ENCODE results near the gene TSPAN4. TPM values are rescaled to one million over a fixed set of nuclear protein-coding genes. Genes with fewer than 3 reads are reported as not detected.
A peak's percentile ranks its signal among the peaks of the same experiment; 100 is the strongest.

The TSPAN4 gene
- total RNA-seq, 2 donors from 2014 or later, result 75.7 to 97.3 TPM

DNA sequence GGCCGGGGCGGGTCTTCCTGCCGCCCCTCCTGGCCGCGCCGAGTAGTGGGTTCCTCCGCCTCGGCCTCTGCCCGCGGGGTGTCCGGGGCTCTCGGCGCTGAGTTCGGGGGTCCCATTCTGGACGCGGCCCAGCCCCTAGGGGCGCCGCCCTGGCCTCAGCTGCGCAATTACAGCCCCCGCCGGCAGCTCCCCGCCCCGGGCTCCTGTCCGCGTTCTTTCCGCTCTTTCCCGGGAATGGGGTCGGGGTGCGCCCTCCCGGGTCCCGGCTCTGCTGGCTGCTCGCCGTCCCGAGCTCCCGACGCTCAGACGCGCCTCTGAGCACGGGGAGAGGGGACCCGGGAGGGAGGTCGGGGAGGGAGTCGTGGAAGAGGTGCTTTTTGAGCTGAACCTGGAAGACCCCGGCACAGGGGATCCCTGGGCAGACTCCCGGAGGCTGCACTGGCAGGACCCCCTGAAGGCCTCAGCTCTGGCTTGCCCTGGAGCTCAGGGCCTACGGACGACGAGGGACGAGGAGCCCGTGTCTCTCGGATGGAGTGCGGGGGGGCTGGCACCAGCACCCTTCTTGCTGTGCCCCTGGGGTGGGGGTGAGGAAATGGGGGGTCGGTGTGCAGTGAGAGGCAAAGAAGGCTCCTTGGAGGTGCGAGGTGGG, 558 bp downstream of the TSPAN4 start:
- intact Hi-C loops (cut with DNase I), result loop anchor here in 1 of 2 donors (5.0 kb wide), 1 partner anchor 1039 kb away; no protein-coding TSS in a partner anchor

DNA sequence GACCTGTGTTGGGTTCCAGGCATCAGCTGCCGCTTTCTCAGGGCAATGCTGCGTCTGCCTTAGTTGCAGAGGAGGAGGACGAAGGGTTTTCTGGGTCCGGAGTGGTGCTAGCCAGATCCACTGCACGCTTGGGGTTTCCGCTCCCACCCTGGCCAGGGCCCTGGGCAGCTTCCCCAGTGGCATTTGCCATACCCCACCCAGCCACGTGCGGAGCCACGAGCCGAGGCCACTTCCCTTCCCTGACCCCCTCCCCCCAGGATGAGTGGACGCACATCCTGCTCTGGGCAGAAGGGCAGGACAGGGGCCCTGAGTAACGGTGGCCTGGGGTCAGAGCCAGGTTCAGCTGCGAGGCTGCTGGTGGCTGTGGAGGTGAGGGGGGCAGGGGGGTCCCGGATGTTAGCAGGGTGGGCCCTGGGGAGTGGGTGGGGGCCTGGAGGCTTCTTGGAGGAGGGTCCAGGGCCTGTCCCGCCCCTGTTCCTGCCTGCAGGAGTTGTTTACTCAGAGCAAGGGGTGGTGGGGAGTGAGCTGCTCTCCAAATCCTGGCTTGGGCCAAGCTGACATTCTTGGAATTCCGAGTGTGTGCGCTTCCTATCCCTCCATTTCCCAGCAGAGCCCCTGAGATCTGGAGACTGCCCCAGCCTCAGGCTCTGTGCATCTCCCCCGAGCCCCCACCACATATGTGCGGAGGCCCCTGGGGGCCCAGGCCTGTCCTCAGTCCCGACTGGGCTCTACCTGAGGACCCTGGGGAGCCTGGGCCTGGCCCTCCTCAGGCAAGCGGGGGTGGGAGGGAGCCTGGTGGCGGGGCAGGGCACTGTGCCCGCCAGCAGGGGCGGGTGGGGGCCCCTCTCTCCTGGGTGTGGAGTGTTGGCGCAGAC, 1.4 kb downstream of the TSPAN4 start:
- peak; percentile 99 for DNase-seq (ENCODE audit: low spot score)
- intact Hi-C loops (cut with DNase I), result loop anchor here in 1 of 2 donors (5.0 kb wide), 1 partner anchor 1038 kb away; no protein-coding TSS in a partner anchor

More for the DNA sequence above, 558 bp downstream of the TSPAN4 start:
- no peak for DNase-seq (ENCODE audit: low spot score)

DNA sequence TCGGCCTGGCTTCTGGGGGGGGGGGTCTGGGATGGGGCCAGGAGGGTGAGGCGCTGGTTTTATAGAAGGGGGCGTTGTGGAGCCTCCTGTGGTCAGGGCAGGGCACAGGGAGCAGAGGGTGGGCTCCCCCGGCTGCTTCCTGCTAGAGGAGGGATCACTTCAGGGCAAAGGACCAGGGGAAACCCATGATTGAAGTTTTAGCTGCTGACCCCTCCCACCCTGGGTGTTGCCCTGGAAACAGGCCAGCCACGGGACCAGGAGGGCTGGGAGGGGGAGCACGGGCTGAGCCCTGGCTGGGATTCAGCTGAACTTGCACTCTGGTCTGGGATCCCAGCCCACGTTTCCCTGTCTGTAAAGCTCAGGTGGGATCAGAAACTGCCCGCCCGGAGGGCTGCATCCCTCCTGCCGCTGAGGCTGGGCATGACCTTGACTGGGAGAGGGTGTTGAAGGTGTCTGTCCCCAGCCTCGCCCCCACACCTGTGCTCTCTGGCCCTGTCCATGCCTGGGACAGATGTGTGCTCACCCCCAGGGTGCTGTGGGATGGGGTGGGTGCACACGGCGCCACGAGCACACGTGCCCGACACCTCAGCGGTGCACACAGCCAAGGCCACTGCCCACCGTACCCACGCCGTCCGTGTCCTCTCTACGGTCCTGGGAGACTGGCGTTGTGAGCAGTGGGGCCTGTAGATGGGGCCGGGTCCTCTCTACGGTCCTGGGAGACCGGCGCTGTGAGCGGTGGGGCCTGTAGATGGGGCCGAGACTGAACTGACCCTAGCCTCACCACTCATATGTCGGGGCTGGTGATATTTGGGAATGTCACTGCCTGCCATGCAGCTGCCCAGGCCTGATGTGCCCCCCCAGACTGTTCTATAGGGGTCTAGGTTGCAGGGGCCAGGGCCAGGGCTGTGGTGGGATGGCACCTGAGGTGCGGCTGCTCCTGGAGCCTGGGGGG, 2.3 kb downstream of the TSPAN4 start:
- intact Hi-C loops (cut with DNase I), result loop anchor here in 1 of 2 donors (5.0 kb wide), 1 partner anchor 1037 kb away; no protein-coding TSS in a partner anchor
- DNase-seq (ENCODE audit: low spot score), result peak; percentile 97

DNA sequence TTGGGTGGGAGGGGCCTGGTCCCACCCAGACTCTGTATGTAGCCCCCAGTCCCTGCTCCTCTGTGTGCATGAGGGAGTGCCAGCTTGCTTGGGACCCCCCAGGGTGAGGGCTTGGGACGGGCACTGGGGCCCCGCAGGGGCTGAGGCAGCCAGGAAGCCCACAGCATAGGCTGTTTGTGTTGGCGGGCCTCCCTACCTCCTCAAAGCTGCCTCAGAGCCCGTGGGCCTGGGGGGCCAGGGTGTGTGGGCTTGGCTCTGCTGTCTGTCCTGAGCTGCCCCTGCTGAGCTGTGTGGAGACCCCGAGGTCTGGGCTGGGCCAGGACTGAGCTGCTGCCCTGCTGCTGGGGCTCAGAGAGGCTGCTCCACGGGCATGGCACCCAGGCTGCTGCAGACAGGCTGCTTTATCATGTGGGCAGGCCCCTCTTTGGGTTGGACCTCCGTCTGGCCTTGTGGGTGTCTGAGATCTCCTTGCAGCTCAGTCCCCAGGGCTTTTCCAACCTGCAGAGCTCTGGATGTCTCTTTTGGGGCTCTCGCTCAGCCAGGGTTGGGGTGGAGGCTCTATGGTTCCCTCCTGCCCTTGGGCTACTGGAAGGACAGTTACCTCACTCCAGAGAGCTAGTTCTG, 3.3 kb downstream of the TSPAN4 start:
- intact Hi-C loops (cut with DNase I), result no loop called here

DNA sequence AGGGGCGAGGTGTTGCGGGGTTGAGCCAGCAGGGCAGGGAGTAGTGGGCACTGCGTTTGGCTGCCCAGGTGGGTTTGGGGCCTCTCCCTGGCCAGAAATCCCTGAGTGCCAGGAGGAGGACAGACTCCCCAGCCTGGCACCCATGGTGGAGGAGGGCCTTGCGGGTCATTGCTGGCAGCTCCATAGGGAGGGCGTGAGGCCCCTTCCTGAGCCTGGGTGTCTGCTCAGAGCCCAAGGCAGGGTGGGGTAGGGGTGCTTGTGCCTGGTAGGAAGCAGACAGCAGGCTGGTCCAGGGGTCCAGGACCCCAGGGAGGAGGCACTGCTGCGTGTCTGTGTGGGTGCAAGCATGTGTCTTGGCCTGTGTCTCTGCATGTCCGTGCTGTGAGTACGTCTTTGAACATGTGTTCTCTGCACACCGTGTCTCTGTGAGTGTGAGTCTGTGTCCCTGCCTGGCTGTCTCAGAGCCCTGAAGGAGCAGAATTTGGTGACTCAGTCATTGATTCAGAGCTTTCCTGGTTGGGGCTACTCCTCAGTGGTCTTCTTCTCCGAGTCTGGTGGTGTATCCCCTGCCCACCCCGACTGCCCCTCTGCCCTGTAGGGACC, 3.9 kb downstream of the TSPAN4 start:
- DNase-seq (ENCODE audit: low spot score), result no peak
- intact Hi-C loops (cut with DNase I), result no loop called here

More for the DNA sequence above, 3.3 kb downstream of the TSPAN4 start:
- DNase-seq (ENCODE audit: low spot score), result no peak

DNA sequence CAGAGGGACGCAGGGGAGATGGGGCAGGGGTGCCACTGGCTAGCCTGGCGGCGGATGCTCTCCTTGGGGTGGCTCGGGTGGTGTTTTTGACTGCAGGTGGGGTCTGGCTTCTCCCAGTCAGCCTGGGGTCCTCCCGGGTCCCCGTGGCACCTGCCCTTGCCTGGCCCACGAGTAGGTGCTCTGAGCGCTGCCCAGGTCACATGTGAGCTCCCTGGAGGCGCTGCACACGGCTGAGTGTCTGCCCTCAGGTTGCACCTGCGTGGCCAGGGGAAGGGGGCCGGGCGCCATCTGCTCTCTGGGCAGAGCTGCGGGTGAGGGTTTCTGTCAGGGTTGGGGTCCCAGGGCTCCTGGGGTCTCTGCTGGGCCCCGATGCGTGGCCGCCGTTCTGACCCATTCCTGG, 5.2 kb downstream of the TSPAN4 start:
- intact Hi-C loops (cut with DNase I), result no loop called here
- no peak for DNase-seq (ENCODE audit: low spot score)

DNA sequence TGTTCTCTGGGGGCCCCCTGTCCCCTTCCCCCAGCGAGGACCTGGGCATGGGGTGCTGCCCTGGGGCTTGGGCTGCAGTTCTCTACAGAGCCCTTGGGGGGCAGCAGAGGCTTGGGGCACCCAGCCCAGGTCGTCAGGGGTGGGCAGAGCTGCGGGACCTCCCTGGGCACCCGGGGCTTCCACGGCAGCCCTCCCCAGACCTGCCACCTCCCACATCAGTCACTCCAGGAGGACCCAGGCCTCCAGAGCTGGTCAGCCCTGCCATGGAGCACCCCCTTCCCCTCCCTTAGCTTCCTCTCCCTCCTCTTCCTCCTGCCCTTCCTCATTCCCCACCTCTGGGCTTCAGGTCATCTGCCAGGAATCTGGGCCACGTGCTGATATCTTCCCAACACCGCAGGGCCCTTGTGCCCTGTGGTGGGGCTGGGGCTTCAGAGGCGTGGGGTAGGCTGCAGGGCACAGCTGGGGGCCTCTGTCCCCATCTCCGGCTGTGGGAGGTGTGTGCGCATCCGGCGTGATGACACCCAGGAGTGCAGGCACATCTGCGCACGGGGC, 5.8 kb downstream of the TSPAN4 start:
- DNase-seq (ENCODE audit: low spot score), result no peak
- intact Hi-C loops (cut with DNase I), result no loop called here

DNA sequence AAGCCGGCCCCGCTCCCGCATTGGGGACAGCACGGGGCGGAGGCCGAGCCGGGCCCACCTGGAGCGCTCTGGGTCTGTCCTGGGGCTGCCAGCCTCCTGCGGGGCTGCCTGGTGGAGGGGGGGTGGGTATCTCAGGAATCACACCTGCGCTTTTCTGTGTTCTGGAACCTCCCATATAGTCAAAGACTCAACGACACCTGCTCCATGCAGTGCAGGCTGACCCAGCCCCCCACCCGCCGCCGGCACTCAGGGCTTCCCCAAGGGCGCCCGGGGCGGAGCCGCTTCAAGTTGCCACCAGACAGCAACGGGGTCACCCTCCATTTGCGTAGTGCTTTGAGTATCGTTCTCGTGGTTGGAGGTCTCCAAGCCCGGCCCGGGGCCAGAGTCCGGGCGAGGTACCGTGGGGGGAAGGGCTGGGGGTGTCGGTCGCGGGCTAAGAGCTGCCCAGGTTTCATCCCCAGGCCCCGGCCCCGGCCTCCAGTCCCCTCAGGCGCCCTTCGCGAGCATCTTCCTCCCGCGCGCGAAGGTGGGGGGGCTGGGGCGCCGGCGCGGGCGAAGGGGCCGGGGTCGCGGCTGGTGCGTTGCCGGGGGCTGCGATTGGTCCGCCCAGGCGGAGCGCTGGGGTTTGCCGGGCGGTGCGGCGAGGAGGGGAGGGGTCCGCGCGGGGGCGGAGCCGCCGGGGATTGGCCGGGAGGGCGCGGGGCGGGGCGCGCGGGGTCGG, 6.6 kb downstream of the TSPAN4 start:
- DNase-seq (ENCODE audit: low spot score), result no peak
- intact Hi-C loops (cut with DNase I), result no loop called here

DNA sequence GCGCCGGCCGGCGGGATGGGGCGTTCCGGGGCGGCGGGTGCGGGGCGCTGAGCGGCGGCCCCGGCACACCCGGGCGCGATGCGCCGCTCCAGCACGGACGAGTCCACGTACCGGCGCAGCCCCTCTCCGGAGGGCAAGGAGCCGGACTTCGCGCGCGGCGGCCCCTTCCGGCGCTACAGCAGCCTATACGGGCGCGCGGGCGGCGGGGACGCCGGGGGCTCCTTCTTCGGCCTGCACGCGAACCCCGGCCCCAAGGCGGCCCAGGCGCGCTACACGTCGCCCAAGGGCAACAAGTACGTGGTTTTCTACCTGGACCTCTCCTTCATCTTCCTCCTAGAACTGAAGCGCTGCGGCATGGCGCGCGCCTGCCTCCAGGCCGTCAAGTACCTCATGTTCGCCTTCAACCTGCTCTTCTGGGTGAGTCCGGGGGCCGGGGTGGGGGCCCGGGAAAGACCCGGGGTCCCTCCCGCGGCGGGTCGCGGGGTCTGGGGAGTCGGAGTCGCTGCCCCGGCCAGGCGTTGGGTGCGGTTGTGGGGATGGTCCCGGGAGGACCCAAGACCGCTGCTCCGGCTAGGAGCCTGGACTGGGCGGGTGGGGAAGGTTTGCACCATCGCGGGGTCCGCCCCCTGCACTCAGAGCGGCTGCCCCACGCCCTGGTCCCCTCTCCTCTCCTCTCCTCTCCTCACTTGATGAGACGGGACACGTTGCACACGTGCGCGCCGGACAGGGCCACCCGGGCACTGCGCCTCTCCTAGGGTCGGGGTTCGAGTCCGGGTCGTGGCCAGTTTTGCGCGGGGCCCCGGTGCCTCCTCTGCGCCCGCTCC, 7.5 kb downstream of the TSPAN4 start:
- intact Hi-C loops (cut with DNase I), result loop anchor here in 1 of 2 donors (5.0 kb wide), 1 partner anchor 202 kb away; no protein-coding TSS in a partner anchor
- no peak for DNase-seq (ENCODE audit: low spot score)

DNA sequence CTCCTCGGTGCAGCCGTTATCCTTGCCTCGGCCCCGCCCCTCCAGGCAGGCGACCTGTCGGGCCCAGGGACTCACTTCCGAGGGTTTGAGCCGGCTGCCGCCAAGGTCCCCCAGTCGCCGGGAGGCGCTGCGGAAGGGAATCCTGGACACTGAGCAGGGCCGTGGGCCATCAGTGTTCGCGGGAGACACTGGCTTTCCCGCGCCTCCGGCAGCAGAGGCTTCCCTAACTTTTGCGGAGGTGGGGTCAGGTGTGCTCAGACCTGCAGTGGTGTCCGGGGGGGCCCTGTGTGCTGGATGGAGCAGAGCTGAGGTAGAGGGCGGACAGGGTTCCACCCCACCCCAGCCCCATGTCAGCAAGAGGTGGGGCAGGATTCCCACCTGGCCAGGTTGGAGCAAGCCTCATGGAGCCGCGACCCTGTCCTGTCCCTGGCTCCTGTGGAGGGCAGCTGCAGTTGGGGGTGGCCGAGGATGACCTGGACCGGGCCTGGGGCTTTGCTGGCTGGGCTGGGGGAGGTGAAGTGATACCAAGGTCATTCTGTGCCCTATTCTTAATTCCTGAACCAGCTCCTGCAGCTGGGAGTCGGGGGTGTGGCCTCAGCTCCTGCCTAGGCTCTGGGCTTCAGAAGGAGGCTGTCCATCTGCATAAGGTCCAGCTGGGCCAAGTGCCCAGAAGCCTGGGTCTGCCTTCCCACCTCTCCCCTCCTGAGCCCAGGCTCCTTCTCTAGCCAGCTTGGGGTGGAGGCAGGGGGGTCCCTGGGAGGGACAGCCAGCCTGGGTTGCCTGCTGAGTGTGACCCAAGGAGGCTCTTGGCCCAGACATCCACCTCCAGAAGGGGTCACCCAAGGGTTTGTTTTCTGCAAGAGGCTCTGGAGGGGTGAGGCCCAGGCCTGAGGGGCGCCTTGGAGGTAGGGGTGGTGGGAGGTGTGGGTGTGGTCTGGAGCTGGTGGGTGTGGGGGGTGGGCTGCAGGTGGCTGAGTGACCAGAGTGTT, 8.4 kb downstream of the TSPAN4 start:
- intact Hi-C loops (cut with DNase I), result loop anchor here in 1 of 2 donors (5.0 kb wide), 1 partner anchor 201 kb away; no protein-coding TSS in a partner anchor
- no peak for DNase-seq (ENCODE audit: low spot score)

DNA sequence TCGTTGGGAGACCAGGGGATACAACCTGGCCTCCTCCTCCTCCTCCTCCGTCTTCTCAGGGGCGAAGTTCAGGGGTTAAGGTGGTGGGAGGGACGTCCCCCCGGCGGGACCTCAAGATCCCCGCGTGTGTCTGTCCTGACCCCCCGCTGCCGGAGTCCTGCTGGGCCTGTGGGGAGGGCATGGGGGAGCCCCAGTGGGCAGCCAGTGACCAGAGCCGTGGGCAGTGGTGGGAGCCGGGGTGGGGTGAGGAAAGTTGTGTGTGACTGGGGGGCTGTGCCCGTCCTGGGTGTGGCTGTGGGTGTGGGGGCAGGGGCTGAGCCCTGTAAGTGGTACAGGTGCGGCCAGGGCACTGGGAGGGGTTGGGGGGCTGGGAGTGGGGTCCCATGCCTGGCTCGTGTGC, 10.1 kb downstream of the TSPAN4 start:
- intact Hi-C loops (cut with DNase I), result loop anchor here in 1 of 2 donors (5.0 kb wide), 1 partner anchor 200 kb away; no protein-coding TSS in a partner anchor

DNA sequence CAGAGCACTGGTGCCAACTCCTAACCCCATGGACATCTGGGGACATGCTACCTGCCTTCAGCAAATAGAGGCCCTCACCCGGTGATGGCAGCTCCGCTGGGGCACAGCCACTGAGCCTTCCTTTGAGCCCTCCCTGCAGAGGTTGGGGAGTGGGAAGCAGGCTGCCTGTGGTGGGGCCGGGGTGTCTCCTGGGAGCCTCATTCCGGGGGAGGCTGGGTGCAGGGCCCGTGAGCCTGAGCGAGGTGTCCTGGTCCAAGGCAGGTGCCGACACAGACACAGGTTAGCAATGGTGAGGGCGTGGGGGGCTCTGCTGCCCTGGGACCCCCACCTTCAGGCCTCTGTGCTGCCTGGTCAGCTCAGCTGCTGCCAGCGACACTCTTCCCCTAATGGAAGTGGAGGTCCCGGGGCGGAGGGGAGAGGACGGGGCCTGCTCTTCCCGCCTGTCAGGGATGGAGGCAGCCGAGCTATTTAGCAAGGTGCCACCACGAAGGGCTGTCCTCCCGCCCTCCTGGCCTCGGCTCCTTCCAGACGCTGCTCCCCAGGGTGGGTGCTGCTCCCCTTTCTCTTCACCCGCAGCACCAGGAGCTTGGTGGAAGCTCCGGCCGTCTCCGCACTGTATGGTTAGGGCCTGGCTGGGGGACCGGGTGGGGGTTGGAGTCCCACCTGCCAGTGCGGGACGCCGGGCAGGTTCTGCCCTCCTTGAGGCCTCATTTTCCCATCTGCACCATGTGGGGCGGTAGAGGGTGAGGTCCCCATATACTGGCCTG, 11.2 kb downstream of the TSPAN4 start:
- intact Hi-C loops (cut with DNase I), result loop anchor here in 1 of 2 donors (5.0 kb wide), 1 partner anchor 198 kb away; no protein-coding TSS in a partner anchor
- DNase-seq (ENCODE audit: low spot score), result no peak

More for the DNA sequence above, 10.1 kb downstream of the TSPAN4 start:
- DNase-seq (ENCODE audit: low spot score), result no peak

DNA sequence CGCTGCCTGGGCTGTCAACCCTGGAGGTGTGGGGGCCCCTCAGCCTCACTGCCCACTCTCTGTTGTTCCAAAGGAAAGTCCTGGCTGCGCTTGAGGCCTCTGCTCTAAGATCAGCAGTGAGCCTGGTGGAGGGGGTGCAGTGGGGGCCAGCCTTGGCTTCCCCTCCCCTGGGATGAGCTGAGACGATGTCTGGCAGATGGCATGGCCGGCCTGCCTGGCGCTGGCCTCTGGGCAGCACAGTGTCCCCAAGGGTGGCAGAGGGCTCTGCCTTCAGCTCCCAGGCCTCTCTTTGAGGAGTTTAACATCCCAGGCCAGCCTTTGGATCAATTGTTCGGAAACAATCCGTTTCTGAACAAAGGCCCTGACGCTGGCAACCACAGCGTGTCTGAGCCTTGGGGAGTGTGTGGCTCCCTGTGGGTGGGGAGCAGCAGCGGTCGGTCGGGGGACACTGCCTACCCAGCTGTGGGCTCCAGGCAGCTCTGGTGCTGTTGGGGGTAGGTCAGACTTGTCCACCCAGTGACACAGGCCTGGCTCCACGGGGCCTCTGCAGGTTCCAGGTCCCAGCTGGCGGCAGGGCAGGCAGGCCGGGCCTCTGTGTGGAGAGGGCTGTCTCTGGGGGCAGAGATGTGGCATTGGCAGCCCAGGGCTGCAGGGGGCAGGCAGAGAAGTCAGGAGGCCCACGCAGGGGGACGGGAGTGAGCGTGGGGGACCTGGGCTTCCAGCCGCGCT, 12.1 kb downstream of the TSPAN4 start:
- intact Hi-C loops (cut with DNase I), result loop anchor here in 1 of 2 donors (5.0 kb wide), 1 partner anchor 198 kb away; no protein-coding TSS in a partner anchor
- DNase-seq (ENCODE audit: low spot score), result no peak

DNA sequence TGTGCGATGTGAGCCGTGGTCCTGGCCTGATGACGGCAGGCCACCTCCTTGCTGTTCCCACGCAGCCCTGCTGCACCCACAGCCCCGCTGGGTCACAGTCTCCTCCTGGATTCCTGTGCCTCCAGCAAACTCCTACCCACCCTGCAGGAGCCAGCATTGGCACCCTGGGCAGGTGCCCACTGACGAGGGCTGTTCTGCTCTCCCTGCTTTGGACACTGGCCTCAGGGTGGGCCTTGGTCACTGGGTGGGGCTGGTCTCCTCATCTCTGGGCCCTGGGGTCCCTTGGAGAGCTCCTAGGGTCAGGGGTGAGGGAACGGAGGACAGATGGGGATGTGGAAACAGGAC, 12.7 kb downstream of the TSPAN4 start:
- no peak for DNase-seq (ENCODE audit: low spot score)
- intact Hi-C loops (cut with DNase I), result no loop called here
